A673 (cell line): ENCODE data around the gene AP2B1. TPM values are rescaled to one million over a fixed set of nuclear protein-coding genes. Genes with fewer than 3 reads are reported as not detected.

Experiments used
- BruUV-seq: library from RNA; stranded (reverse); fragments of 400-500 nt; replicated peaks from 2 replicates; lab custom pipeline; 2021; lab: Mats Ljungman, UMichigan
- CTCF ChIA-PET: fragments of 300-600 bp; sonication (Branson Sonifier 250); formaldehyde crosslinking; loops from one replicate; lab custom pipeline; 2022; ENCODE audit warnings: antibody characterized with exemption; lab: Charles Lee
- POLR2A ChIA-PET: fragments of 300-600 bp; sonication (Branson Sonifier 250); formaldehyde crosslinking; loops from one replicate; lab custom pipeline; 2022; ENCODE audit warnings: antibody characterized with exemption; ENCODE audit not compliant: low non-redundant PET; lab: Charles Lee
- DNase-seq: peaks from one replicate; pipeline ENCODE4 v3.0.0-alpha.2; 2015; ENCODE audit warnings: low spot score
- H3K27ac ChIP-seq: fragments of 200-600 bp; sonication (generic); 2 replicates; pipeline ENCODE4 v1.5.1; 2016; ENCODE audit warnings: mixed run types, low read depth, mild to moderate bottlenecking, mixed read lengths, antibody characterized with exemption, low read length; ENCODE audit not compliant: poor library complexity, severe bottlenecking
- H3K27me3 ChIP-seq: fragments of 200-600 bp; sonication (generic); replicated peaks from 2 replicates; pipeline ENCODE4 v1.6.1; 2017; ENCODE audit warnings: mixed run types, low read depth, mild to moderate bottlenecking, mixed read lengths, antibody characterized with exemption, low read length; ENCODE audit not compliant: insufficient read depth, poor library complexity
- H3K36me3 ChIP-seq: fragments of 200-600 bp; sonication (generic); 2 replicates; pipeline ENCODE4 v1.6.1; 2016; ENCODE audit warnings: mixed run types, mild to moderate bottlenecking, mixed read lengths, antibody characterized with exemption, low read length; ENCODE audit not compliant: insufficient read depth, poor library complexity, severe bottlenecking
- H3K4me1 ChIP-seq: fragments of 200-600 bp; sonication (generic); 2 replicates; pipeline ENCODE4 v1.6.1; 2017; ENCODE audit warnings: mixed run types, mild to moderate bottlenecking, mixed read lengths, antibody characterized with exemption, low read length; ENCODE audit not compliant: insufficient read depth, poor library complexity, severe bottlenecking
- H3K4me3 ChIP-seq: fragments of 200-600 bp; sonication (generic); 2 replicates; pipeline ENCODE4 v1.5.1; 2016; ENCODE audit warnings: low read depth, mixed run types, mild to moderate bottlenecking, mixed read lengths, low read length; ENCODE audit not compliant: poor library complexity, severe bottlenecking
- H3K9me3 ChIP-seq: fragments of 200-600 bp; sonication (generic); 2 replicates; pipeline ENCODE4 v1.6.1; 2016; ENCODE audit warnings: mixed run types, low read depth, mild to moderate bottlenecking, mixed read lengths, antibody characterized with exemption, low read length; ENCODE audit not compliant: poor library complexity, severe bottlenecking
- CTCF ChIP-seq: fragments of 300-800, 200-600 bp; sonication (generic); conservative IDR thresholded peaks from 2 replicates; pipeline ENCODE4 v1.5.1; 2017; ENCODE audit warnings: low read depth, mild to moderate bottlenecking, antibody characterized with exemption, low read length, moderate library complexity, mixed read lengths
- EZH2 ChIP-seq: fragments of 200-600 bp; sonication (generic); IDR thresholded peaks from 2 replicates; pipeline ENCODE4 v1.6.1; 2017; ENCODE audit warnings: borderline replicate concordance, low read depth, mild to moderate bottlenecking, mixed read lengths, antibody characterized with exemption, low read length; ENCODE audit not compliant: poor library complexity, severe bottlenecking
- intact Hi-C: fragments of 100-400 bp; cut with micrococcal nuclease; formaldehyde crosslinking; loops from one replicate; pipeline ENCODE4 v1.10.0; 2022; ENCODE audit not compliant: unreplicated experiment
- total RNA-seq: library from RNA; stranded (reverse); gene quantifications from 2 replicates; pipeline ENCODE4 v1.2.3, GENCODE V29; 2021

The AP2B1 gene
- total RNA-seq, 1 experiment from 2014 or later: 124 TPM

- Histone ChIP-seq H3K27ac (no peak overlapping the region), H3K4me3 (no peak overlapping the region), H3K9me3 (no peaks in the 10 kb centered on the region), H3K27me3 (no peaks in the 10 kb centered on the region), H3K36me3 (no peaks in the 10 kb centered on the region), H3K4me1 (no peaks in the 10 kb centered on the region)
- no peak for TF ChIP-seq EZH2
- TF ChIP-seq CTCF: no peak
- BruUV-seq: no TSS peak
- ChIA-PET CTCF (no interaction called here), POLR2A (no interaction called here)
- intact Hi-C loops: no loop called here
- DNase-seq: no peak
These were observed 186.0 kb downstream of the AP2B1 start for GRCh38 chr17:35773129-35773528.

- no peak for DNase-seq
- no peaks in the 10 kb centered on the region for H3K4me1 ChIP-seq
- H3K27ac ChIP-seq: no peak overlapping the region
- TF ChIP-seq EZH2 (no peak), CTCF (no peak)
- ChIA-PET CTCF (interaction anchor here (0.5 kb wide), 1 partner anchor 160 kb away, joined by 3 read pairs; no protein-coding TSS in a partner anchor), POLR2A (no interaction called here)
- H3K36me3 ChIP-seq: no peaks in the 10 kb centered on the region
- no peak overlapping the region for H3K4me3 ChIP-seq
- BruUV-seq: no TSS peak
- H3K27me3 ChIP-seq: no peaks in the 10 kb centered on the region
- no peaks in the 10 kb centered on the region for H3K9me3 ChIP-seq
- intact Hi-C loops: no loop called here
These were observed 186.7 kb downstream of the AP2B1 start for GRCh38 chr17:35773679-35774425.

- Histone ChIP-seq H3K4me3 (no peak overlapping the region), H3K27ac (no peak overlapping the region), H3K36me3 (no peaks in the 10 kb centered on the region), H3K4me1 (no peaks in the 10 kb centered on the region), H3K27me3 (no peaks in the 10 kb centered on the region), H3K9me3 (no peaks in the 10 kb centered on the region)
- CTCF ChIA-PET: interaction anchor here (0.5 kb wide), 1 partner anchor 159 kb away, joined by 3 read pairs; no protein-coding TSS in a partner anchor
- intact Hi-C loops: no loop called here
- DNase-seq: no peak
- no TSS peak for BruUV-seq
- TF ChIP-seq EZH2: no peak
- no peak for TF ChIP-seq CTCF
- POLR2A ChIA-PET: no interaction called here
These were observed 187.4 kb downstream of the AP2B1 start for GRCh38 chr17:35774499-35774898.
